HL-60 (cell line): ENCODE results near the gene POU2F1.

ENCODE experiments used
- CTCF ChIP-seq: IDR thresholded peaks from one replicate; pipeline ENCODE4 v1.5.1; 2011; ENCODE audit warnings: low read length, control low read depth, inconsistent platforms; ENCODE audit not compliant: insufficient read depth
- GABPA ChIP-seq: IDR thresholded peaks from 2 replicates; pipeline ENCODE4 v1.6.1; 2012; ENCODE audit warnings: low read depth
- POLR2AphosphoS5 ChIP-seq: IDR thresholded peaks from 2 replicates; pipeline ENCODE4 v1.6.1; 2012; ENCODE audit warnings: low read depth
- REST ChIP-seq: IDR thresholded peaks from 2 replicates; pipeline ENCODE4 v1.6.1; 2012; ENCODE audit warnings: low read depth; ENCODE audit not compliant: insufficient replicate concordance
- SPI1 ChIP-seq: IDR thresholded peaks from 2 replicates; pipeline ENCODE4 v1.6.1; 2012; ENCODE audit warnings: low read depth, mild to moderate bottlenecking, borderline replicate concordance

- TF ChIP-seq CTCF (no peak), POLR2AphosphoS5 (no peak), REST (no peak), GABPA (no peak), SPI1 (no peak)
Measured at GRCh38 chr1:167219194-167219593, 1.5 kb upstream of the POU2F1 start.
